ENCODE results near the gene OSBP2. TPM values are rescaled to one million over a fixed set of nuclear protein-coding genes. Genes with fewer than 3 reads are reported as not detected.

Gene OSBP2
- total RNA-seq, 1 donor, result 11.1 TPM

DNA sequence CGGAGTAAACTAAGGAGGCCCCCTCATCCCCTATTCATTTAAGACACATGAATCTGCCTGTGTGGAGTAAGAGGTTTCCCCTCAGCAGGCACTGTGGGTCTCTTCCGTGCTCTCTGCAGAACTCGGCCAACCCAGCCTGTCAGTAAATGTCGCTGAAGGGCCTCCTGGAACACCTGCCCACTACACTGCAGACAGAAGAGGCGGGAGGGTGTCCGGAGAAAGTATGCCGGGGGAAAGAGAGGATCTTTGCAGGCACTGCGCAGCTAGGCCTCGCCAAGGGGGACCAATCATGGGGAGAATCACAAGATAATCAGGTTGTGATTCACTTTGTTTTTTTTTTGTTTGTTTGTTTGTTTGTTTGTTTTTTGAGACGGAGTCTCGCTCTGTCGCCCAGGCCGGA lies 163.1 kb downstream of the OSBP2 start:
- TF ChIP-seq, protein P1, sequence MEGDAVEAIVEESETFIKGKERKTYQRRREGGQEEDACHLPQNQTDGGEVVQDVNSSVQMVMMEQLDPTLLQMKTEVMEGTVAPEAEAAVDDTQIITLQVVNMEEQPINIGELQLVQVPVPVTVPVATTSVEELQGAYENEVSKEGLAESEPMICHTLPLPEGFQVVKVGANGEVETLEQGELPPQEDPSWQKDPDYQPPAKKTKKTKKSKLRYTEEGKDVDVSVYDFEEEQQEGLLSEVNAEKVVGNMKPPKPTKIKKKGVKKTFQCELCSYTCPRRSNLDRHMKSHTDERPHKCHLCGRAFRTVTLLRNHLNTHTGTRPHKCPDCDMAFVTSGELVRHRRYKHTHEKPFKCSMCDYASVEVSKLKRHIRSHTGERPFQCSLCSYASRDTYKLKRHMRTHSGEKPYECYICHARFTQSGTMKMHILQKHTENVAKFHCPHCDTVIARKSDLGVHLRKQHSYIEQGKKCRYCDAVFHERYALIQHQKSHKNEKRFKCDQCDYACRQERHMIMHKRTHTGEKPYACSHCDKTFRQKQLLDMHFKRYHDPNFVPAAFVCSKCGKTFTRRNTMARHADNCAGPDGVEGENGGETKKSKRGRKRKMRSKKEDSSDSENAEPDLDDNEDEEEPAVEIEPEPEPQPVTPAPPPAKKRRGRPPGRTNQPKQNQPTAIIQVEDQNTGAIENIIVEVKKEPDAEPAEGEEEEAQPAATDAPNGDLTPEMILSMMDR (IDR thresholded peaks at IDR 0.05; ENCODE audit: insufficient read depth, low read length), result no peak
- no peak overlapping the region for H3K4me3 ChIP-seq (ENCODE audit: low read depth, low read length)
- no peak for DNase-seq (ENCODE audit: low read depth)

DNA sequence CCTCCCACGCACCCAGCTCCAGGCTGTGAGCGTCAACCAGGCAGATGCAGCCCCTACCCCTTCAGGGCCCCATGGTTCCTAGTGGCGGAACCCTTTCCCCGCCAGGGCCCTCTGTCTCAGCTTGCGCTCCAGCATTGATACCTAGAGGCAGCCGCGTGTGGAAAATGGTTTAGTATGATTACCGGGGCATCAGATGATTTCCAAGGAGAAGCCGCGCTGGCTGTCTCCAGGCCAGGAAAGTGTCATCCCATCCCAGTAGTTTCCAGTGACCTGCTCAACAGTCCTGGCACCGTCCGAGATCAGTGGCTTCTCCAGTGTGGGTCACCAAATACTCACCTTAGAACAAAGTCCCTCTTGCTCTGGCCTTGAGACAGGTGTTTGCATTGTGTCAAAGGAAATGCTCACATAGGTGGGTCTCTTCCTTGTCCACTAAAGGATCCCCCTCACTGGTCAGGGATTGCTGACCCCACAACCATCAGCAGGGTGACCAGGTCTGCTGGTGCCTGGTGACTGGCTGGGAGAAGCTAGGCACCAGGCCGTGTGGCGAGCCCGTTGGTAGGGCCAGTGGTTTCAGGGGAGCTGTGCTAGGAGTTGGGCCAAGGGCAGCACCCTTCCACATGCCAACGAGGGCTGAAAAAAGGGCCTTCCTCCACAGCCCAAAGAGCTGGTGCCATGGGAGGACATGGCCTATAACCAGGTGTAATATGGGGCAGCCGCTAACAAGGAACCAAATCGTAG lies 164.5 kb downstream of the OSBP2 start:
- TF ChIP-seq, protein P1 (IDR thresholded peaks at IDR 0.05; ENCODE audit: insufficient read depth, low read length), result no peak
- no peak overlapping the region for H3K4me3 ChIP-seq (ENCODE audit: low read depth, low read length)
- DNase-seq (ENCODE audit: low read depth), result no peak

DNA sequence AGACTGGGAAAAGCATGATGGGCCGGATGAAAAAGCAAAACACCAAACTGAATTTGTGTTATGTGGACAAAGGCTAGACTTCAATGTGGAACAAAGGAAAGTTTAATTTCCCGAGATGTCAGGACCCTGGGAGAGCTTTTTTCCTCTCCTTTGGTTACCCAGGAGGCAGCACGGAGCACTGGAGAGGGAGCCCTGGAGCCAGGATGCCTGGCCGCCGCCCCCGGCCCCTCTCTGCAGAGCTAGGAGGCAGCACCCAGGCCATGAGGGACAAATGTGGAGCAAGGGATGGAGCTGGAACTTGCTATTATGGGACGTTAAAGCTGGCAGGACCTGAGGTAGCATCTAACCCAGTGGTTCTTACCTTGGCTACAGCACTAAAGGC lies 165.0 kb downstream of the OSBP2 start:
- no peak for DNase-seq (ENCODE audit: low read depth)

DNA sequence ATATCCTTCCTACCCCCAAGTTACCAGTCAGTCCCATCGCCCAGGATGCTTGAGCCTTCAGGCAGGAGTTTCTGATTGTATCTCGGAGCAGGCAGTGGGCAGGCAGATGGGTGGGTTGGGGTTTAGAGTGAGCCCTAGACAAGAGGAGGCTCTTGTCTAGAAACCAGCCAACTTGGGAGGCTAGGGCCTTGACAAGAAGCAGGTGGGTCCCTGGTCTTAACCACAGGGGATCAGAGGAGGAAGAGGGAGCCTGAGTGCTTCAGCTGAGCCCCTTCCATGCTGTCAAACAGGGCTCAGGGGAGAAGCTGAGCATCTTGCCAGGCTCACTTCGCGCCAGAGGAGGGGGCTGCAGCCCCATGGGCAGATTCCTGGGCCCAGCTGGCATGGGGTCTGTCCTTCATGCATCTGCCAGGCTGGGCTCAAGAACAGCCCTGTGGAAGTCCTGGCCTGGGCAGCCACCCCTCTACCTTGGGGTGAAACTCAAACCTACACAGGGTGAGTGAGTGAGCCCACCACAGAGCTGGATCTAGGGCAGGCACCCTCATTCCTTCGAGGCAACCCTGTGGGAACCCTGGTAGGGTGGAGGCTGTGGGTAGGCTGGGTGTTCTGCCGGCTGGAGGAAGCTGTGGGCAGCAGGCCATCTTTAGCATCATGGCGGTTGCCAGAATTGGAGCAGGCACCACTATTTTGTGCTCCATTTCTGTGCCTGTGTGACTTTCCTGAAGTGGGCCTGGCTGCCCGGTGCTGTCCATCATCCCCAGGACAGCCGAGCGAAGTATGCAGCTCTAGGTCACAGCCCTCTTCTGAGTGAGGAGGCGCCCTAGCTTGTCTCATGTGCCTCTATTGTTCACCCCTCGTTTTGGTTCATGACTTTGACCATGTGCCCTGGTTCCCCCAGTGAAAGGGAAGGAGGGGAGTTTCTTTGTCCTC lies 165.8 kb downstream of the OSBP2 start:
- no peak overlapping the region for H3K4me3 ChIP-seq (ENCODE audit: low read depth, low read length)
- TF ChIP-seq, protein P1 (IDR thresholded peaks at IDR 0.05; ENCODE audit: insufficient read depth, low read length), result no peak
- no peak for DNase-seq (ENCODE audit: low read depth)

More for the DNA sequence above, 165.0 kb downstream of the OSBP2 start:
- H3K4me3 ChIP-seq (ENCODE audit: low read depth, low read length), result no peak overlapping the region
- TF ChIP-seq, protein P1 (IDR thresholded peaks at IDR 0.05; ENCODE audit: insufficient read depth, low read length), result no peak

DNA sequence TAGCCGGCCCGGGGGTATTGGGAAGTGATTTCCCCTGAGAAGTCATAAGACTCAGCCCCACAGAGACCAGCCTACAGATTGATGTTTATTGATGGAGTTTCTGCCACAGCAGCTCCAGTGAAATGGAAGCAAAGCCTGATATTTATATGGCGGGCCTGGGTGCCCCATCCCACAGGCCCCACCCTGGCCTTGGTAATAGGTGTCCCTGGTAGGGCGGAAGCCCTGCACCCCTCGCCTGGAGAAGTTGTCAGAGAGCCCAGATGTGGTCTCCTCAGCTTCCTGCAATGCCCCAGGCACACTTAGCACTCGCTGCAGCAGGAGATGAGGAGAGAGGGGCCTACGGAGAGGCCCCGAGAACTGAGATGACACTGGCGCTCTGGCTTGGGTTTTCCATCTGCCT lies 166.5 kb downstream of the OSBP2 start:
- DNase-seq (ENCODE audit: low read depth), result no peak
- H3K4me3 ChIP-seq (ENCODE audit: low read depth, low read length), result no peak overlapping the region
- TF ChIP-seq, protein P1 (IDR thresholded peaks at IDR 0.05; ENCODE audit: insufficient read depth, low read length), result no peak

DNA sequence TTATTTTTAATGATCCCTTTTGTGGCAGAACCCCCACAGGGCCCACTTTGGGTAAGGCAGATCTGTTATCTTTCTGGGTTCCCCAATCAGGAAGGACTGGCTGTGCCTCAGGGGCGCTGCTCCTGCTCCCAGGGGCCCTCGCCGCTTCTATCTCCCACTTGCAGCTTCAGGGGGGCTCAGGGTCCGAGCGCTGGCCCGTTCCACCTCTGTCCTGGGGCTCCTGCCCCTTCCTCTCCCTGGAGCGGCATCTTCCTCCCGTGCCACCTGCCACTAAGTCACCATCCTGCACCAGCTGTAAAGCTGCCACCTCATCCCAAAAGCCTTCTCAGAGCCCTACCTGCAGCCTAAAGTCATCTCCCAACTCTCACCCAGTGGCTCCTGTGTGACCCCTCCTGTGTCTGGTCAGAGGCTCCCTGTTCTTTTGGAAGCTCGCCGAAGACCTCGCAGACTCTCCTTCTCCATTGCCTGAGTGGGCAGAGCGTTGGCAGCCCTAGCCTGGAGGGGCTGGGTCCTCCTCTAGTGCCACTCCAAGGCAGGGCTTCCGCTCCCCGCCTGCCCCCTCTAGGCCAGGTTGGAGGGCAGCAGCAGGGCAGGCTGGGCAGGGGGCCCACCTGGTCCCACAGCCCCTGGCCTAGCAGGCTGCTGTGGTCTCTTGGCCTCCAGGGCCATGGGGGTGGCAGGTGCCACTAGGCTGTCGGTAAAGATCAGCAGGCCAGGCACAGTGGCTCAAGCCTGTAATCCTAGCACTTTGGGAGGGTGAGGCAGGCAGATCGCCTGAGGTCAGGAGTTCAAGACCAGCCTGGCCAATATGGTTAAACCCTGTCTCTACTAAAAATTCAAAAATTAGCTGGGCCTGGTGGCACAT lies 167.2 kb downstream of the OSBP2 start:
- no peak for DNase-seq (ENCODE audit: low read depth)
- H3K4me3 ChIP-seq (ENCODE audit: low read depth, low read length), result no peak overlapping the region
- TF ChIP-seq, protein P1 (IDR thresholded peaks at IDR 0.05; ENCODE audit: insufficient read depth, low read length), result no peak
